ENCODE measurements around the gene FPGS.

DNA sequence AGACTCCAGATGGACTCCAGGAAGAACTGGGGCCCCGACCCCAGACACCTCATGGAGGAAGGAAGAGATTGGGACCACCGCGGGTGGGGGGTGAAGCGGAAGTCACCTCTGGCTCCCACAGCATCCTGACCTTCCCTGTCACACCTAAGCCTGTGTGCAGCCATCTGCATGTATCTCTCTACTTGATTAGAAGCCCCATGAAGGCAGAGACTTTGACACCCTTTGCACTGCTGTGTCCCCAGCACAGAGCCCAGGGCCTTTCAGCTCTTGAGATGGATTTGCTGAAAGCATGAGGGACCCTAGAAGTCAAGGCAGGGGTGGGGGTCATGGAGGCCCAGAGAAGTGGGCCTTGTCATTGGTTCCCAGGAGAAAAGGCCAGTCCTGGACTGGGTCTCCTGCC is 54.6 kb downstream of the FPGS start:
- TF ChIP-seq, protein P1, sequence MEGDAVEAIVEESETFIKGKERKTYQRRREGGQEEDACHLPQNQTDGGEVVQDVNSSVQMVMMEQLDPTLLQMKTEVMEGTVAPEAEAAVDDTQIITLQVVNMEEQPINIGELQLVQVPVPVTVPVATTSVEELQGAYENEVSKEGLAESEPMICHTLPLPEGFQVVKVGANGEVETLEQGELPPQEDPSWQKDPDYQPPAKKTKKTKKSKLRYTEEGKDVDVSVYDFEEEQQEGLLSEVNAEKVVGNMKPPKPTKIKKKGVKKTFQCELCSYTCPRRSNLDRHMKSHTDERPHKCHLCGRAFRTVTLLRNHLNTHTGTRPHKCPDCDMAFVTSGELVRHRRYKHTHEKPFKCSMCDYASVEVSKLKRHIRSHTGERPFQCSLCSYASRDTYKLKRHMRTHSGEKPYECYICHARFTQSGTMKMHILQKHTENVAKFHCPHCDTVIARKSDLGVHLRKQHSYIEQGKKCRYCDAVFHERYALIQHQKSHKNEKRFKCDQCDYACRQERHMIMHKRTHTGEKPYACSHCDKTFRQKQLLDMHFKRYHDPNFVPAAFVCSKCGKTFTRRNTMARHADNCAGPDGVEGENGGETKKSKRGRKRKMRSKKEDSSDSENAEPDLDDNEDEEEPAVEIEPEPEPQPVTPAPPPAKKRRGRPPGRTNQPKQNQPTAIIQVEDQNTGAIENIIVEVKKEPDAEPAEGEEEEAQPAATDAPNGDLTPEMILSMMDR (IDR thresholded peaks at IDR 0.05) = no peak
- no peak for TF ChIP-seq EP300 (IDR thresholded peaks at IDR 0.05; ENCODE audit: borderline replicate concordance in 1 of 2, low read depth in 1 of 2, low read length in 1 of 2)
- no peak for TF ChIP-seq NFIC (IDR thresholded peaks at IDR 0.05; ENCODE audit: borderline replicate concordance)
- TF ChIP-seq TCF12 (IDR thresholded peaks at IDR 0.05) = no peak
- TF ChIP-seq POLR2AphosphoS5 (IDR thresholded peaks at IDR 0.05; ENCODE audit: low read depth, low read length) = no peak
- TF ChIP-seq TAF1 (IDR thresholded peaks at IDR 0.05; ENCODE audit: borderline replicate concordance, low read depth, low read length) = no peak
